Mesenchymal stem cell (in vitro differentiated cells and primary cell): Measurements from ENCODE around the gene NGB.
A peak's percentile ranks its signal among the peaks of the same experiment; 100 is the strongest.

Source experiments
- DNase-seq: peaks from one replicate; pipeline ENCODE4 v3.0.0-alpha.2; 2013
- H2AFZ ChIP-seq: one replicate; pipeline ENCODE4 v1.6.1; 2013; ENCODE audit warnings: low read depth, mild to moderate bottlenecking, control low read depth, inconsistent platforms, low read length, moderate library complexity
- H2AK5ac ChIP-seq: 2 replicates; pipeline ENCODE4 v1.6.1; 2013; ENCODE audit warnings: low read length, moderate library complexity, mild to moderate bottlenecking, inconsistent platforms; ENCODE audit not compliant: severe bottlenecking
- H2BK120ac ChIP-seq: one replicate; pipeline ENCODE4 v1.6.1; 2013; ENCODE audit warnings: low read depth, mild to moderate bottlenecking, inconsistent platforms, low read length, moderate library complexity
- H2BK12ac ChIP-seq, 2 experiments: one replicate each; pipeline ENCODE4 v1.6.1; 2013; ENCODE audit warnings: inconsistent platforms in 2 of 2, low read length in 2 of 2, mild to moderate bottlenecking in 2 of 2, moderate library complexity in 2 of 2, control low read depth in 1 of 2
- H2BK15ac ChIP-seq: one replicate; pipeline ENCODE4 v1.6.1; 2013; ENCODE audit warnings: mild to moderate bottlenecking, low read depth, inconsistent platforms; ENCODE audit not compliant: poor library complexity, severe bottlenecking
- H2BK5ac ChIP-seq: 2 replicates; pipeline ENCODE4 v1.6.1; 2013; ENCODE audit warnings: low read depth, mild to moderate bottlenecking, low read length, control low read depth, inconsistent platforms; ENCODE audit not compliant: poor library complexity, severe bottlenecking
- H3K14ac ChIP-seq, 2 experiments: one replicate each; pipeline ENCODE4 v1.6.1; 2013; ENCODE audit warnings: inconsistent platforms in 2 of 2, low read length in 2 of 2, control low read depth in 1 of 2, mild to moderate bottlenecking in 1 of 2, moderate library complexity in 1 of 2
- H3K18ac ChIP-seq, 2 experiments: one replicate each; pipeline ENCODE4 v1.6.1; 2013; ENCODE audit warnings: inconsistent platforms in 2 of 2, low read length in 2 of 2, control low read depth in 1 of 2, low read depth in 1 of 2, mild to moderate bottlenecking in 1 of 2
- H3K23ac ChIP-seq, 2 experiments: one replicate each; pipeline ENCODE4 v1.6.1; 2013; ENCODE audit warnings: inconsistent platforms in 2 of 2, low read length in 2 of 2, mild to moderate bottlenecking in 2 of 2, moderate library complexity in 2 of 2, control low read depth in 1 of 2
- H3K27ac ChIP-seq: 2 replicates; pipeline ENCODE4 v1.5.1; 2013; ENCODE audit warnings: mild to moderate bottlenecking, moderate library complexity, low read length, control low read depth, inconsistent platforms; ENCODE audit not compliant: poor library complexity, severe bottlenecking
- H3K27me3 ChIP-seq, 2 experiments: 2 replicates each; pipeline versions ENCODE4 v1.6.1 to v1.7.0; 2013; ENCODE audit warnings: low read length in 2 of 2, mild to moderate bottlenecking in 2 of 2, moderate library complexity in 2 of 2, control low read depth in 1 of 2, inconsistent platforms in 1 of 2; ENCODE audit not compliant: control insufficient read depth in 1 of 2, insufficient read depth in 1 of 2
- H3K36me3 ChIP-seq, 2 experiments: 2 replicates each; pipeline versions ENCODE4 v1.6.1 to v1.7.0; 2013; ENCODE audit warnings: low read length in 2 of 2, control low read depth in 1 of 2, inconsistent platforms in 1 of 2, low read depth in 1 of 2, mild to moderate bottlenecking in 1 of 2; ENCODE audit not compliant: insufficient read depth in 2 of 2, control insufficient read depth in 1 of 2
- H3K4ac ChIP-seq, 2 experiments: one replicate each; pipeline ENCODE4 v1.6.1; 2013; ENCODE audit warnings: inconsistent platforms in 2 of 2, low read length in 2 of 2, mild to moderate bottlenecking in 2 of 2, moderate library complexity in 2 of 2, control low read depth in 1 of 2, low read depth in 1 of 2
- H3K4me1 ChIP-seq: 2 replicates; pipeline ENCODE4 v1.6.1; 2013; ENCODE audit warnings: low read depth, low read length, control low read depth; ENCODE audit not compliant: control insufficient read depth, insufficient read depth
- H3K4me2 ChIP-seq: 2 replicates; pipeline ENCODE4 v1.6.1; 2013; ENCODE audit warnings: low read length, mild to moderate bottlenecking, inconsistent platforms; ENCODE audit not compliant: poor library complexity, severe bottlenecking
- H3K4me3 ChIP-seq, 2 experiments: 2 replicates each; pipeline versions ENCODE4 v1.5.1 to v1.7.0; 2013; ENCODE audit warnings: low read length in 2 of 2, mild to moderate bottlenecking in 2 of 2, control low read depth in 1 of 2, low read depth in 1 of 2; ENCODE audit not compliant: insufficient read depth in 1 of 2
- H3K79me1 ChIP-seq: replicated peaks from 2 replicates; pipeline ENCODE4 v1.6.1; 2013; ENCODE audit warnings: mild to moderate bottlenecking, control low read depth, low read length, inconsistent platforms; ENCODE audit not compliant: poor library complexity, severe bottlenecking
- H3K9ac ChIP-seq: 2 replicates; pipeline ENCODE4 v1.7.0; 2013; ENCODE audit warnings: mild to moderate bottlenecking, low read length, moderate library complexity
- H3K9me3 ChIP-seq: 2 replicates; pipeline ENCODE4 v1.7.0; 2013; ENCODE audit warnings: mild to moderate bottlenecking, low read length; ENCODE audit not compliant: control insufficient read depth
- H4K8ac ChIP-seq: one replicate; pipeline ENCODE4 v1.6.1; 2013; ENCODE audit warnings: inconsistent platforms, mild to moderate bottlenecking, low read length, moderate library complexity
- H4K91ac ChIP-seq: one replicate; pipeline ENCODE4 v1.6.1; 2013; ENCODE audit warnings: mild to moderate bottlenecking, low read length, inconsistent platforms
- WGBS: methylation state at CpG from one replicate; pipeline ENCODE4 v1.1.7; 2013; ENCODE audit warnings: mixed read lengths; 5-methylcytosine and 5-hydroxymethylcytosine counted together

NGB gene

DNA sequence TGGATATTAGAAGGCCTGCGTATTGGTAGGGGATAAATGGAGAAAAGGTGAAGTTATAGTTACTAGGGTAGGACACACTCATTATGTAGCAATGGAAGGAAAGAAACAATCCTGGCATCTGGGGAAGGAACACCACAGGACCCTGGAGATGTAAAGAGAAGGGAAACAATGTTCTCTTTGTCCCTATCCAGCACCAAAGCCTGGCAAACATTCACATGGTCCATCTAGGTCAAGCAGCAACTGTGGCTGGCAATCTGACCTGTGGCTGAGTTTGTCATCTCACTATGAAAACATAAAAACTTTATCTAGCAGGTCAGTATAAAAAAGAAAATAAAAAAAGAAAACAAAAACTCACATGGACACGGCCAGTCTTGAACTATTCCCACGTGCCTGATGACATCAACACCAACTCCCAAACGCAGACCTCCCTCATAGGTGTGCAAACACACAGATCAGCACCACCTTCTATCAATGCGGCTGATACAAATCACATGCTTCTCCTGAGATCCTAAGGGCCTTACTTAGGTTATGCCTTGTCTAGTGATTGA, 47.1 kb upstream of the NGB start:
- Histone ChIP-seq H3K4me3 (no peak overlapping the region), H4K8ac (no peak overlapping the region), H3K4me2 (no peak overlapping the region), H2BK15ac (no peak overlapping the region), H2BK120ac (no peak overlapping the region), H2AFZ (no peak overlapping the region), H3K23ac (no peak overlapping the region), H3K4me1 (peaks cover 17% of the 10 kb centered on the region), H2BK12ac (no peak overlapping the region), H3K9ac (peak overlapping the region; percentile 4), H3K79me1 (peaks cover 31% of the 10 kb centered on the region), H3K27ac (no peak overlapping the region), H3K4ac (no peak overlapping the region), H3K18ac (no peak overlapping the region), H3K14ac (no peak overlapping the region), H3K36me3 (peaks cover 0 to 3% of the 10 kb centered on the region in 2 experiments), H2BK5ac (no peak overlapping the region), H2AK5ac (no peak overlapping the region), H3K9me3 (no peaks in the 10 kb centered on the region), H3K27me3 (no peaks in the 10 kb centered on the region), H4K91ac (no peak overlapping the region)
- WGBS, result 90% methylated on average over 4 of the region's 5 CpGs
- no peak for DNase-seq

DNA sequence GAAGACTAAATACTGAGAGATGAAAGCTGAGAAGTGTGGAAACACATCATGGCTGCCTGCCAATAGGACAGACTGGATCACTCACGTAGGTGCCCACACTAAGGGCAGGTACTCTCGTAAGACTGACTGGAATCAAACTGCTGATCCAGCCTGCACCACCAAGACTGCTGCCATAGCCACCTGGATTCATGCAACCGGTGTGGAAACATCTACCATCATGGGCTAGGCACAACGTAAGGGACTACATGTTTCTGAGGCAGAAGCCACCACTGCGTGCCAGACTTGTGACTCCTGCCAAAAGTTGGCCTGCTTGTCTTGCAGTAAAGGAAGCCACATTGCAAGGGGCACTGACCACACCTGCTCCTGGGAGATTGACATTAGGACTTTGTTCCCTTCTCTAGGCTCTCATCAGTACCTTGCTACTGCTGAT, 45.9 kb upstream of the NGB start:
- 92% methylated on average over 5 of the region's 5 CpGs for WGBS
- DNase-seq, result no peak
- H2AK5ac ChIP-seq, result no peak overlapping the region

DNA sequence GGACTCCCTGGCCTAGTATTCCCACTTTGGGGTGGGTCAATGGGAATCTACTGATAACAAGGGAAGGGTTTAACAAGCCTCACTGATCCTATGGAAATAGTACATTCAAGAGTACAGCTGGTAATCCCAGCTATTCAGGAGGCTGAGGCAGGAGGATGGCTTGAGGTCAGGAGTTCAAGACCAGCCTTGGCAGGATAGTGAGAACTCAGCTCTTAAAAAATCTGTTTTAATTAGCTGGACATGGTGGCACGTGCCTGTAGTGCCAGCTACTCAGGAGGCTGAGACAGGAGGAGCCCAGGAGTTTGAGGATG, 45.1 kb upstream of the NGB start:
- Histone ChIP-seq H2BK120ac (no peak overlapping the region), H2BK5ac (no peak overlapping the region), H3K18ac (no peak overlapping the region), H3K36me3 (peaks cover 0 to 3% of the 10 kb centered on the region in 2 experiments), H3K9me3 (no peaks in the 10 kb centered on the region), H3K4me2 (no peak overlapping the region), H3K79me1 (peaks cover 32% of the 10 kb centered on the region), H3K23ac (no peak overlapping the region), H3K27ac (no peak overlapping the region), H4K8ac (no peak overlapping the region), H3K4me1 (peaks cover 14% of the 10 kb centered on the region), H3K9ac (peak overlapping the region; percentile 5), H3K4ac (no peak overlapping the region), H3K4me3 (no peak overlapping the region), H3K14ac (no peak overlapping the region), H2BK12ac (no peak overlapping the region), H3K27me3 (no peaks in the 10 kb centered on the region), H2AK5ac (peak overlapping the region; percentile 23), H2BK15ac (no peak overlapping the region), H2AFZ (no peak overlapping the region), H4K91ac (no peak overlapping the region)
- 80% methylated on average over 1 of the region's 1 CpG for WGBS
- no peak for DNase-seq

More for the DNA sequence above, 45.9 kb upstream of the NGB start:
- Histone ChIP-seq H3K27me3 (no peaks in the 10 kb centered on the region), H2AFZ (no peak overlapping the region), H3K4me1 (peaks cover 14% of the 10 kb centered on the region), H4K8ac (no peak overlapping the region), H3K18ac (no peak overlapping the region), H2BK12ac (peak overlapping the region in 1 of 2 experiments; percentile 32), H3K4me2 (no peak overlapping the region), H3K9ac (peak overlapping the region; percentile 34), H2BK120ac (no peak overlapping the region), H3K27ac (no peak overlapping the region), H3K79me1 (peaks cover 26% of the 10 kb centered on the region), H3K36me3 (peaks cover 0 to 3% of the 10 kb centered on the region in 2 experiments), H3K9me3 (no peaks in the 10 kb centered on the region), H3K4me3 (no peak overlapping the region), H3K23ac (no peak overlapping the region), H2BK15ac (no peak overlapping the region), H3K4ac (no peak overlapping the region), H4K91ac (peak overlapping the region; percentile 11), H3K14ac (no peak overlapping the region), H2BK5ac (no peak overlapping the region)

DNA sequence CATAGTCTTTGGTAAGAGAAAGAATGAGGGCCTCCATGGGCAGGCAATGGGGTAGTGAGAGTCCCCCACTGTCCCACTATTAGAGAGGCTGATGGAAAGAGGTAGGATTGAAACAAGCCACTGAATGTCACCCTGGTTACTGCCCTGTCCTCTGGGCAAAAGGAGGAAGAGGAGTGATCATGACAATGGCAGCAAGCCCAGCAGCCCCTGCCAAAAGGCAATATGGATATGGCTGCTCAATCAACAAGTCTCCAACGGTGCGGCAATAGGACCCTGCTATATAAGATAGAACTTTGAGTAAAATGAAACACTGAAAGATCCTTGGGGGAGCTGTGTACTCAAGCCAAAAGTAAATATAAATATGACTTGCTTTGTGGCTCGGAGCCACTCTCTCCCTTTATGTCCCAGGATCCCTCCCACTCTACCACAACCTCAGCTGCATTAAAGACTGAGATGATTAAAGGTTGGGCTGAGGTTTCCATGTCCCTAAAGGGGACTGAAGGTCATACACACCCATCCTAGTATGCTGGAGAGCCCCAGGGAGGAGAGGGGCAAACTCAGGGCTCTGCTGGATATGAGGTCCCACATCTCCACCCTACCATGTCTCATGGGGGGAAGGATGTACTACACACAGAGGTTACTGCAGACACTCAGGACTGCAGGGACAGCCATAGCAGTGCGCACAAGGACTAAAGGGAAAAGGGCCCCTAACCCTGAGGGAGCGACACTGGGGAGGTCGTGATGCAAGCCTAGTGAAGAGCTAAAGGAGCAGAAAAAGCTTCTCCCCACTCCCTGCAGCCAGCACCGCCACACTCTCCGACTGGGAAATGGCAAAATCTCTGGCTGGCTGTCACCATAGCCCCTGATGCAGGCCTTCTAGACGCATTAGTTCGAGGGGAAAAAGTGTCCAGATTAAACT, 43.8 kb upstream of the NGB start:
- no peaks in the 10 kb centered on the region for H3K27me3 ChIP-seq
- H2AFZ ChIP-seq, result no peak overlapping the region
- H2BK120ac ChIP-seq, result no peak overlapping the region
- peak overlapping the region in 1 of 2 experiments; percentile 97 for H3K14ac ChIP-seq
- no peak overlapping the region for H3K4me2 ChIP-seq
- WGBS, result 71% methylated on average over 9 of the region's 10 CpGs
- peaks cover 14% of the 10 kb centered on the region for H3K4me1 ChIP-seq
- peak overlapping the region; percentile 68 to 79 for H3K4ac ChIP-seq
- H2BK15ac ChIP-seq, result peak overlapping the region; percentile 84
- H3K79me1 ChIP-seq, result peaks cover 40% of the 10 kb centered on the region
- H4K91ac ChIP-seq, result peak overlapping the region; percentile 80
- H4K8ac ChIP-seq, result peak overlapping the region; percentile 35
- no peak overlapping the region for H3K4me3 ChIP-seq
- peak; percentile 9 for DNase-seq
- H2BK12ac ChIP-seq, result peak overlapping the region in 1 of 2 experiments; percentile 97
- no peaks in the 10 kb centered on the region for H3K9me3 ChIP-seq
- no peak overlapping the region for H2BK5ac ChIP-seq
- peak overlapping the region; percentile 3 for H3K27ac ChIP-seq
- H3K18ac ChIP-seq, result peak overlapping the region; percentile 5 to 31
- peaks cover 0 to 3% of the 10 kb centered on the region in 2 experiments for H3K36me3 ChIP-seq
- H3K23ac ChIP-seq, result no peak overlapping the region
- H3K9ac ChIP-seq, result peak overlapping the region; percentile 61
- H2AK5ac ChIP-seq, result peak overlapping the region; percentile 72
